SK-N-SH treated with all-trans-retinoic acid at 6 μM for 48 hours (cell line): ENCODE results near the gene ZCCHC9.

Experiments used
- ARNTL ChIP-seq: fragments of 450-650 bp; formaldehyde crosslinking; IDR thresholded peaks from 2 replicates; pipeline ENCODE4 v1.5.0; 2020; ENCODE audit warnings: low read depth, mild to moderate bottlenecking, moderate library complexity, borderline replicate concordance
- CSDC2 ChIP-seq: fragments of 250-450 bp; sonication (Bioruptor Pico); IDR thresholded peaks from 2 replicates; pipeline ENCODE4 v1.5.0; 2020; ENCODE audit warnings: mild to moderate bottlenecking, moderate library complexity
- ISL1 ChIP-seq: fragments of 250-450 bp; sonication (Bioruptor Pico); IDR thresholded peaks from 2 replicates; pipeline ENCODE4 v2.1.2; 2022; ENCODE audit warnings: mild to moderate bottlenecking, moderate library complexity
- RARB ChIP-seq: fragments of 250-450 bp; sonication (Bioruptor Pico); IDR thresholded peaks from 2 replicates; pipeline ENCODE4 v1.8.0; 2021; ENCODE audit warnings: mild to moderate bottlenecking, moderate library complexity
- ZFP3 ChIP-seq: fragments of 250-450 bp; sonication (Bioruptor Pico); IDR thresholded peaks from 2 replicates; pipeline ENCODE4 v1.5.0; 2020; ENCODE audit warnings: mild to moderate bottlenecking, moderate library complexity
- ZFP30 ChIP-seq: fragments of 450-650 bp; formaldehyde crosslinking; IDR thresholded peaks from 2 replicates; pipeline ENCODE4 v1.5.0; 2022; ENCODE audit warnings: mild to moderate bottlenecking, moderate library complexity
- TF ChIP-seq, protein P1 (sequence below): fragments of 250-450 bp; sonication (Bioruptor Pico); IDR thresholded peaks from 2 replicates; pipeline ENCODE4 v1.8.0; 2020; ENCODE audit warnings: mild to moderate bottlenecking, moderate library complexity, borderline replicate concordance

DNA sequence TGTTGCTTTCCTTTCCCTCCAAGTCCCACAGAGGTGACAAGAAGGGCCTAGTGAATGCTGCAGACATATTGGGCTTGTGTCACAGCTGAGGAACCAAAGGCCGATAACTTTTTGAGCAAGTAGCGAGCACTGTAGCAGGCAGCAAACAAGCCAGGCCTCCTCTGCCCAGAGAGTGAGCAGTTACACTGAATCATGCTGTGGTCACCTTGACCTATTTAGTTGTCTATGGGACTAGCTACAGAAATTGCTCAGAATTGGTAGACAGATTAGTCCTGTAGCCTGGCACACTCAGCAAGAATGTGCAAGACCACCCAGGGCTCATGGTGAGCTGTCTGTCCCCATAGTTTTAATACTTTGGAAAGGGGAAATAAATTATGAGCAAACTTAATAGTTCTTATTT, 25.2 kb downstream of the ZCCHC9 start:
- TF ChIP-seq ARNTL: no peak
- TF ChIP-seq ZFP3 (CRISPR knock-in tag): no peak
- TF ChIP-seq ZFP30 (CRISPR knock-in tag): no peak
- TF ChIP-seq, protein P1, sequence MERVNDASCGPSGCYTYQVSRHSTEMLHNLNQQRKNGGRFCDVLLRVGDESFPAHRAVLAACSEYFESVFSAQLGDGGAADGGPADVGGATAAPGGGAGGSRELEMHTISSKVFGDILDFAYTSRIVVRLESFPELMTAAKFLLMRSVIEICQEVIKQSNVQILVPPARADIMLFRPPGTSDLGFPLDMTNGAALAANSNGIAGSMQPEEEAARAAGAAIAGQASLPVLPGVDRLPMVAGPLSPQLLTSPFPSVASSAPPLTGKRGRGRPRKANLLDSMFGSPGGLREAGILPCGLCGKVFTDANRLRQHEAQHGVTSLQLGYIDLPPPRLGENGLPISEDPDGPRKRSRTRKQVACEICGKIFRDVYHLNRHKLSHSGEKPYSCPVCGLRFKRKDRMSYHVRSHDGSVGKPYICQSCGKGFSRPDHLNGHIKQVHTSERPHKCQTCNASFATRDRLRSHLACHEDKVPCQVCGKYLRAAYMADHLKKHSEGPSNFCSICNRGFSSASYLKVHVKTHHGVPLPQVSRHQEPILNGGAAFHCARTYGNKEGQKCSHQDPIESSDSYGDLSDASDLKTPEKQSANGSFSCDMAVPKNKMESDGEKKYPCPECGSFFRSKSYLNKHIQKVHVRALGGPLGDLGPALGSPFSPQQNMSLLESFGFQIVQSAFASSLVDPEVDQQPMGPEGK (CRISPR knock-in tag): no peak
- TF ChIP-seq RARB (CRISPR knock-in tag): no peak
- TF ChIP-seq CSDC2 (CRISPR knock-in tag): no peak
- TF ChIP-seq ISL1 (CRISPR knock-in tag): no peak
